HL-60 (cell line): ENCODE data around the gene ABCD3.

ENCODE experiments used
- DNase-seq, 2 experiments: peaks; one replicate each; pipeline ENCODE4 v3.0.0-alpha.2; 2010 to 2020; ENCODE audit warnings: low read depth in 1 of 2, low spot score in 1 of 2
- H3K27ac ChIP-seq: fragments of 250-450 bp; sonication (Bioruptor Pico); replicated peaks from 2 replicates; pipeline ENCODE4 v1.5.1; 2020; ENCODE audit warnings: mild to moderate bottlenecking, moderate library complexity
- H3K27me3 ChIP-seq: fragments of 250-450 bp; sonication (Bioruptor Pico); 2 replicates; pipeline ENCODE4 v1.5.1; 2021; ENCODE audit warnings: mild to moderate bottlenecking, moderate library complexity; ENCODE audit not compliant: insufficient read depth, poor library complexity, severe bottlenecking
- H3K4me3 ChIP-seq: replicated peaks from 2 replicates; pipeline ENCODE4 v1.5.1; 2011; ENCODE audit warnings: mild to moderate bottlenecking, control low read depth, low read length; ENCODE audit not compliant: insufficient read depth
- GABPA ChIP-seq: IDR thresholded peaks from 2 replicates; pipeline ENCODE4 v1.6.1; 2012; ENCODE audit warnings: low read depth
- POLR2AphosphoS5 ChIP-seq: IDR thresholded peaks from 2 replicates; pipeline ENCODE4 v1.6.1; 2012; ENCODE audit warnings: low read depth
- SPI1 ChIP-seq: IDR thresholded peaks from 2 replicates; pipeline ENCODE4 v1.6.1; 2012; ENCODE audit warnings: low read depth, mild to moderate bottlenecking, borderline replicate concordance
- TF ChIP-seq, protein P1 (sequence below): IDR thresholded peaks from one replicate; pipeline ENCODE4 v1.5.1; 2011; ENCODE audit warnings: low read length, control low read depth, inconsistent platforms; ENCODE audit not compliant: insufficient read depth
- TF ChIP-seq, protein P2 (sequence below): IDR thresholded peaks from 2 replicates; pipeline ENCODE4 v1.6.1; 2012; ENCODE audit warnings: low read depth; ENCODE audit not compliant: insufficient replicate concordance

The ABCD3 gene

DNA sequence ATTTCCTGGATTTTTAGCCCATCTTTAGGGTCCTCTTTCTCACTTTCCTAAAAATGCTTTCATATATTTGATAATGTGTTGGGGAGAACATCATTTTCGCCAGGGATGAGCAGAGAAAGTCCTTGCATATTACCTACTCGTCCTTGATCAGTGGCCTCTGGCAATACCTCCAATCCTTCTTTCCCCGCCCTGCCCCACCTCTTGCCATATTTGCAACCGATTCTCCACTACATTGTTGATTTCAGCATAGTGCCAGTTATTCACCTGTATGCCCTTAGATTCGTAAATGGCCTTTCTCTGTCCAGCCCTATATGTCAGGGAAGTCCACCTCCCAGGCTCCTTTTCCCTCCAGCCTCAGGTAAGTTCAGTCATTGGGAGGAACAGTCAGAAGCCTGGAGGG is 136.9 kb downstream of the ABCD3 start:
- no peaks in the 10 kb centered on the region for H3K27me3 ChIP-seq
- H3K27ac ChIP-seq: no peak overlapping the region
- TF ChIP-seq GABPA: no peak
- TF ChIP-seq, protein P1, sequence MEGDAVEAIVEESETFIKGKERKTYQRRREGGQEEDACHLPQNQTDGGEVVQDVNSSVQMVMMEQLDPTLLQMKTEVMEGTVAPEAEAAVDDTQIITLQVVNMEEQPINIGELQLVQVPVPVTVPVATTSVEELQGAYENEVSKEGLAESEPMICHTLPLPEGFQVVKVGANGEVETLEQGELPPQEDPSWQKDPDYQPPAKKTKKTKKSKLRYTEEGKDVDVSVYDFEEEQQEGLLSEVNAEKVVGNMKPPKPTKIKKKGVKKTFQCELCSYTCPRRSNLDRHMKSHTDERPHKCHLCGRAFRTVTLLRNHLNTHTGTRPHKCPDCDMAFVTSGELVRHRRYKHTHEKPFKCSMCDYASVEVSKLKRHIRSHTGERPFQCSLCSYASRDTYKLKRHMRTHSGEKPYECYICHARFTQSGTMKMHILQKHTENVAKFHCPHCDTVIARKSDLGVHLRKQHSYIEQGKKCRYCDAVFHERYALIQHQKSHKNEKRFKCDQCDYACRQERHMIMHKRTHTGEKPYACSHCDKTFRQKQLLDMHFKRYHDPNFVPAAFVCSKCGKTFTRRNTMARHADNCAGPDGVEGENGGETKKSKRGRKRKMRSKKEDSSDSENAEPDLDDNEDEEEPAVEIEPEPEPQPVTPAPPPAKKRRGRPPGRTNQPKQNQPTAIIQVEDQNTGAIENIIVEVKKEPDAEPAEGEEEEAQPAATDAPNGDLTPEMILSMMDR: no peak
- TF ChIP-seq, protein P2, sequence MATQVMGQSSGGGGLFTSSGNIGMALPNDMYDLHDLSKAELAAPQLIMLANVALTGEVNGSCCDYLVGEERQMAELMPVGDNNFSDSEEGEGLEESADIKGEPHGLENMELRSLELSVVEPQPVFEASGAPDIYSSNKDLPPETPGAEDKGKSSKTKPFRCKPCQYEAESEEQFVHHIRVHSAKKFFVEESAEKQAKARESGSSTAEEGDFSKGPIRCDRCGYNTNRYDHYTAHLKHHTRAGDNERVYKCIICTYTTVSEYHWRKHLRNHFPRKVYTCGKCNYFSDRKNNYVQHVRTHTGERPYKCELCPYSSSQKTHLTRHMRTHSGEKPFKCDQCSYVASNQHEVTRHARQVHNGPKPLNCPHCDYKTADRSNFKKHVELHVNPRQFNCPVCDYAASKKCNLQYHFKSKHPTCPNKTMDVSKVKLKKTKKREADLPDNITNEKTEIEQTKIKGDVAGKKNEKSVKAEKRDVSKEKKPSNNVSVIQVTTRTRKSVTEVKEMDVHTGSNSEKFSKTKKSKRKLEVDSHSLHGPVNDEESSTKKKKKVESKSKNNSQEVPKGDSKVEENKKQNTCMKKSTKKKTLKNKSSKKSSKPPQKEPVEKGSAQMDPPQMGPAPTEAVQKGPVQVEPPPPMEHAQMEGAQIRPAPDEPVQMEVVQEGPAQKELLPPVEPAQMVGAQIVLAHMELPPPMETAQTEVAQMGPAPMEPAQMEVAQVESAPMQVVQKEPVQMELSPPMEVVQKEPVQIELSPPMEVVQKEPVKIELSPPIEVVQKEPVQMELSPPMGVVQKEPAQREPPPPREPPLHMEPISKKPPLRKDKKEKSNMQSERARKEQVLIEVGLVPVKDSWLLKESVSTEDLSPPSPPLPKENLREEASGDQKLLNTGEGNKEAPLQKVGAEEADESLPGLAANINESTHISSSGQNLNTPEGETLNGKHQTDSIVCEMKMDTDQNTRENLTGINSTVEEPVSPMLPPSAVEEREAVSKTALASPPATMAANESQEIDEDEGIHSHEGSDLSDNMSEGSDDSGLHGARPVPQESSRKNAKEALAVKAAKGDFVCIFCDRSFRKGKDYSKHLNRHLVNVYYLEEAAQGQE: no peak
- no peak for TF ChIP-seq SPI1
- no peak for TF ChIP-seq POLR2AphosphoS5
- no peak overlapping the region for H3K4me3 ChIP-seq
- DNase-seq: no peak

DNA sequence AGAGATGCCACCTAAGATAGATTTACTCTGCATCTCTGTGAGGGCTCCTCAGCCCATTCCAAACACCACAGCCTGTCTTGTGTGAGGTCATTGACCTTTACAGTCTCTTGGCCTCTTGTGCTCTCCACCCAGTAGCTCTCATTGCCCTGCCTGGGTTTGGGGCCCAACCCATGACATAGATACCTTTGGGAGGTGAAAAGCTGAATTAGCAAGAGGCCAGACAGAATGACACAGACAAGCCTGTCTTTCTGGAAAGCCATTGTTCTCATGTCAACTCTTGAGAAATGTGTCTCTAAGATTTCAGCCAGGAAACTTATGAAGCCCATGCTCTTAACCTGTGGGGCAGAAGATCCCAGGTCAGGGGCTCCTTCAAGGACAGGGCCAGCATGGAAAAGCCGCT is 141.7 kb downstream of the ABCD3 start:
- no peak overlapping the region for H3K27ac ChIP-seq
- TF ChIP-seq SPI1 (no peak), GABPA (no peak), POLR2AphosphoS5 (no peak)
- TF ChIP-seq, protein P2: no peak
- TF ChIP-seq, protein P1: no peak
- DNase-seq: no peak
- no peaks in the 10 kb centered on the region for H3K27me3 ChIP-seq
- no peak overlapping the region for H3K4me3 ChIP-seq

DNA sequence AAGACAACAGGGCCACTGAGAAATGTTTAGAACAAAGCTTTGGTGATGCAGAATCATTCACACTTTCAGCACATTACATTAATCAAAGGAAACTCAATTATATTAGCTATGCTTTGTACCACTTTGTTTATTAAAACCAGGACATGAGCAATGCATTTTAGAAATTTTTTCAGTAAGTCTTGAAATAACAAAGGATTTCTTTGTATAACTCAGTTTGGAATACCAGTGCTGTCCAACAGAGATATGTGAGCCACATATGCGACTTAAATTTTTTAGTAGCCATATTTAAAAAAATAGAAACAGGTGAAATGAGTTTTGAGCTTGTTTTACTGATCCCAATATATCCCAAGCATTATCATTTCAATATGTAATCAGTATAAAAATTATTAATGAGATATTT is 142.1 kb downstream of the ABCD3 start:
- TF ChIP-seq GABPA: no peak
- TF ChIP-seq POLR2AphosphoS5: no peak
- TF ChIP-seq SPI1: no peak
- TF ChIP-seq, protein P1: no peak
- TF ChIP-seq, protein P2: no peak
- H3K27ac ChIP-seq: no peak overlapping the region
- H3K27me3 ChIP-seq: no peaks in the 10 kb centered on the region
- H3K4me3 ChIP-seq: no peak overlapping the region
- no peak for DNase-seq
